Erythroblast (primary cell): ENCODE results near the gene ZC3HAV1L.

Source experiments
- GATA1 ChIP-seq: IDR thresholded peaks from 2 replicates; pipeline ENCODE4 v1.6.1; 2011; ENCODE audit warnings: low read depth, mild to moderate bottlenecking, control low read depth, low read length, moderate library complexity
- POLR2A ChIP-seq: IDR thresholded peaks from 2 replicates; pipeline ENCODE4 v1.6.1; 2011; ENCODE audit warnings: mild to moderate bottlenecking, low read length

- TF ChIP-seq POLR2A: no peak
- TF ChIP-seq GATA1: no peak
Observed at GRCh38 chr7:139038691-139039090, 2.8 kb upstream of the ZC3HAV1L start.
